HG03159 (cell line): ENCODE results near the gene POR.
"Not testable (repeated sequence)": the region's sequence is repeated elsewhere in the genome, so short reads cannot be mapped to it uniquely, and the experiment has no call there.

Source experiments
- ATAC-seq: cut with Tn5 transposase; IDR thresholded peaks from one replicate; pipeline ENCODE4 v1.9.1; 2021; ENCODE audit warnings: mild to moderate bottlenecking, moderate library complexity; ENCODE audit not compliant: unreplicated experiment

POR gene

GRCh38 chr7:75914655-75915415, at the start of gene POR:
POR (plus strand) TSS chr7:75915155; CDS start chr7:75954002, 38,847 bp downstream.
- ATAC-seq, result peak; percentile 89

GRCh38 chr7:75866114-75866488, 48.9 kb upstream of the POR start:
- no peak for ATAC-seq

GRCh38 chr7:75866489-75867389, 48.2 kb upstream of the POR start:
- no peak for ATAC-seq

- no peak for ATAC-seq
Observed at GRCh38 chr7:75867390-75867717, 47.6 kb upstream of the POR start.

- no peak for ATAC-seq
Observed at GRCh38 chr7:75868153-75868552, 46.8 kb upstream of the POR start.

GRCh38 chr7:75869776-75870379, 45.1 kb upstream of the POR start:
- ATAC-seq, result no peak

- no peak for ATAC-seq
Observed at GRCh38 chr7:75870557-75871161, 44.3 kb upstream of the POR start.

- ATAC-seq, result no peak
Observed at GRCh38 chr7:75872073-75872782, 42.7 kb upstream of the POR start.

- not testable (repeated sequence) for ATAC-seq
Observed at GRCh38 chr7:75874180-75874579, 40.8 kb upstream of the POR start.

- no peak for ATAC-seq
Observed at GRCh38 chr7:75875113-75876080, 39.6 kb upstream of the POR start.

- ATAC-seq, result no peak
Observed at GRCh38 chr7:75876126-75876881, 38.7 kb upstream of the POR start.

GRCh38 chr7:75878312-75878768, 36.6 kb upstream of the POR start:
- ATAC-seq, result peak; percentile 32

GRCh38 chr7:75878769-75879611, 36.0 kb upstream of the POR start, which contains the start of gene RHBDD2:
RHBDD2 (plus strand) TSS chr7:75879034; CDS start chr7:75879083, 49 bp downstream.
- ATAC-seq, result peak; percentile 90

- no peak for ATAC-seq
Observed at GRCh38 chr7:75879771-75880184, 35.2 kb upstream of the POR start.

GRCh38 chr7:75880242-75880641, 34.7 kb upstream of the POR start:
- no peak for ATAC-seq

GRCh38 chr7:75881436-75882095, 33.4 kb upstream of the POR start:
- no peak for ATAC-seq

GRCh38 chr7:75883265-75883824, 31.6 kb upstream of the POR start:
- ATAC-seq, result not testable (repeated sequence)
